Natural killer cell (primary cell): ENCODE results near the gene RAB40A. TPM values are rescaled to one million over a fixed set of nuclear protein-coding genes. Genes with fewer than 3 reads are reported as not detected.

Experiments
- ATAC-seq, 3 donors: fragments of 150-1000 bp in 2 of 3; fragments of 200-7000 bp in 1 of 3; cut with Tn5 transposase; 1 replicate in 1 of 3; 2 replicates in 2 of 3; pipeline ENCODE4 v1.10.0; 2021; ENCODE audit warnings: mild to moderate bottlenecking in 2 of 3, moderate library complexity in 2 of 3
- DNase-seq, 2 donors: peaks; one replicate each; pipeline versions ENCODE4 v3.0.0 to v3.0.0-alpha.2; 2013 to 2021; ENCODE audit warnings: mixed read lengths in 1 of 2
- H3K27ac ChIP-seq: one replicate; pipeline ENCODE4 v1.5.1; 2013; ENCODE audit warnings: mild to moderate bottlenecking, low read length
- H3K27me3 ChIP-seq: one replicate; pipeline ENCODE4 v1.6.1; 2013; ENCODE audit warnings: low read length; ENCODE audit not compliant: control insufficient read depth, insufficient read depth
- H3K36me3 ChIP-seq: one replicate; pipeline ENCODE4 v1.6.1; 2013; ENCODE audit warnings: low read length; ENCODE audit not compliant: control insufficient read depth, insufficient read depth
- H3K4me1 ChIP-seq: one replicate; pipeline ENCODE4 v1.6.1; 2013; ENCODE audit warnings: low read length; ENCODE audit not compliant: control insufficient read depth, insufficient read depth
- H3K4me3 ChIP-seq: one replicate; pipeline ENCODE4 v1.5.1; 2013; ENCODE audit warnings: low read length
- H3K9me3 ChIP-seq: one replicate; pipeline ENCODE4 v1.6.1; 2013; ENCODE audit warnings: low read length; ENCODE audit not compliant: control insufficient read depth, insufficient read depth
- H3K27ac Mint-ChIP-seq, 2 donors: one replicate each; pipeline ENCODE4 v1.8.0; 2022; ENCODE audit warnings: mild to moderate bottlenecking in 2 of 2, mixed read lengths in 2 of 2, moderate library complexity in 1 of 2
- H3K27me3 Mint-ChIP-seq, 2 donors: one replicate each; pipeline ENCODE4 v1.8.0; 2022; ENCODE audit warnings: low read depth in 2 of 2, mixed read lengths in 2 of 2
- H3K36me3 Mint-ChIP-seq: one replicate; pipeline ENCODE4 v1.8.0; 2022; ENCODE audit warnings: mixed read lengths
- H3K4me1 Mint-ChIP-seq, 2 donors: one replicate each; pipeline ENCODE4 v1.8.0; 2022; ENCODE audit warnings: mixed read lengths in 2 of 2
- H3K4me3 Mint-ChIP-seq: one replicate; pipeline ENCODE4 v1.8.0; 2022; ENCODE audit warnings: mild to moderate bottlenecking, moderate library complexity, mixed read lengths
- H3K9me3 Mint-ChIP-seq, 2 donors: one replicate each; pipeline ENCODE4 v1.8.0; 2022; ENCODE audit warnings: mixed read lengths in 2 of 2
- CTCF ChIP-seq: fragments of 200-600 bp; IDR thresholded peaks from one replicate; pipeline ENCODE4 v1.8.0; 2022; ENCODE audit warnings: antibody characterized with exemption
- WGBS: methylation state at CpG from one replicate; pipeline ENCODE4 v1.1.7; 2013; ENCODE audit warnings: missing lambda C conversion rate; ENCODE audit not compliant: insufficient coverage; 5-methylcytosine and 5-hydroxymethylcytosine counted together
- intact Hi-C: fragments of 100-400 bp; cut with micrococcal nuclease; formaldehyde crosslinking; loops from one replicate; pipeline ENCODE4 v1.14.2; 2022
- total RNA-seq, 4 donors: library from RNA; stranded (reverse); fragments of 120-200 nt in 1 of 4; gene quantifications; one replicate each; pipeline versions ENCODE4 v1.2.3 to v1.2.4, GENCODE V29; 2013 to 2022

Gene RAB40A
- total RNA-seq, 3 donors from 2014 or later (not counting 1 experiment from before 2014, with no cell fraction given) = not detected

GRCh38 chrX:103552236-103552635, 32.9 kb upstream of the RAB40A start:
- ATAC-seq (no peak), DNase-seq (no peak)
- Mint-ChIP-seq H3K27me3 (peaks cover 6 to 8% of the 10 kb centered on the region in 2 donors), H3K9me3 (no peaks in the 10 kb centered on the region), H3K27ac (no peak overlapping the region), H3K4me1 (peaks cover 5 to 7% of the 10 kb centered on the region in 2 donors), H3K36me3 (no peaks in the 10 kb centered on the region), H3K4me3 (no peak overlapping the region)
- no peaks in the 10 kb centered on the region for H3K36me3 ChIP-seq
- 100% methylated on average over 1 of the region's 1 CpG for WGBS
- no peaks in the 10 kb centered on the region for H3K9me3 ChIP-seq
- TF ChIP-seq CTCF = no peak
- H3K27me3 ChIP-seq = no peaks in the 10 kb centered on the region
- intact Hi-C loops = no loop called here
- peaks cover 9% of the 10 kb centered on the region for H3K4me1 ChIP-seq
- H3K4me3 ChIP-seq = no peak overlapping the region
- H3K27ac ChIP-seq = no peak overlapping the region

DNA sequence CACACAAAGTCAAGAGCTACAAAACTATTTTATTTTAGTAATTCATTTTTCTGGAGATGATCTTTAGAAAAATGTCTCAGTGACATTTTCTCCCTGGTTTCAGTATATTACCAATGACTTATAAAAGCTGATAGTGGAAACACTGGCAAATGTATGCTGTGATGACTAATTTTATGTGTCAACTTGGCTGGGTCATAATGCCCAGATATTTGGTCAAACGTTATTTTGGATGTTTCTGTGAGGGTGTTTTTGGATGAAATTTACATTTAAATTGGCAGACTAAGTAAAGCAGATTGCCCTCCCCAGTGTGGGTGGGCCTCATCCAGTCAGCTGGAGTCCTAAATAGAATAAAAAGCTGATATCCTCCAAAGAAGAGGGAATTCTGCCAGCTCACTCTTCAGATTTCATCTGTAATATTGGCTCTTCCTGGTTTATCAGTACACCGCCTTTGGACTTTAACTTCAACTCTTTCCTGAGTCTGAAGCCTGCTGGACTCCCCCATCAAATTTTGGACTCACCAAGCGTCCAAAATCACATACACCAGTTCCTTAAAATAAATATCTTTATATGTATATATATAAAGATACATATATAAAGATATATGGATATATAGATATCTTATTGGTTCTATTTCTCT, 31.2 kb upstream of the RAB40A start:
- intact Hi-C loops = no loop called here
- TF ChIP-seq CTCF = no peak
- peaks cover 5 to 7% of the 10 kb centered on the region in 2 donors for H3K4me1 Mint-ChIP-seq
- H3K4me1 ChIP-seq = peaks cover 9% of the 10 kb centered on the region
- H3K4me3 ChIP-seq = no peak overlapping the region
- no peaks in the 10 kb centered on the region for H3K9me3 Mint-ChIP-seq
- no peaks in the 10 kb centered on the region for H3K36me3 ChIP-seq
- no peaks in the 10 kb centered on the region for H3K27me3 ChIP-seq
- peaks cover 6 to 13% of the 10 kb centered on the region in 2 donors for H3K27me3 Mint-ChIP-seq
- H3K27ac Mint-ChIP-seq = no peak overlapping the region
- H3K9me3 ChIP-seq = no peaks in the 10 kb centered on the region
- WGBS = 93% methylated on average over 2 of the region's 3 CpGs
- H3K36me3 Mint-ChIP-seq = no peaks in the 10 kb centered on the region
- DNase-seq (no peak), ATAC-seq (no peak)
- H3K27ac ChIP-seq = no peak overlapping the region
- H3K4me3 Mint-ChIP-seq = no peak overlapping the region

GRCh38 chrX:103549916-103550315, 30.6 kb upstream of the RAB40A start:
- intact Hi-C loops = no loop called here
- 75% methylated on average over 1 of the region's 3 CpGs for WGBS
- H3K27ac Mint-ChIP-seq = no peak overlapping the region

More at GRCh38 chrX:103549916-103550315, 30.6 kb upstream of the RAB40A start:
- no peak overlapping the region for H3K4me3 ChIP-seq
- Mint-ChIP-seq H3K36me3 (no peaks in the 10 kb centered on the region), H3K4me3 (no peak overlapping the region), H3K9me3 (no peaks in the 10 kb centered on the region), H3K27me3 (peaks cover 9 to 18% of the 10 kb centered on the region in 2 donors), H3K4me1 (peaks cover 3 to 5% of the 10 kb centered on the region in 2 donors)
- no peaks in the 10 kb centered on the region for H3K9me3 ChIP-seq
- ATAC-seq (no peak), DNase-seq (no peak)
- H3K4me1 ChIP-seq = peaks cover 6% of the 10 kb centered on the region
- H3K27ac ChIP-seq = no peak overlapping the region
- no peak for TF ChIP-seq CTCF
- no peaks in the 10 kb centered on the region for H3K27me3 ChIP-seq
- no peaks in the 10 kb centered on the region for H3K36me3 ChIP-seq
